Measurements from ENCODE around the gene RRAS2.
A peak's percentile ranks its signal among the peaks of the same experiment; 100 is the strongest.

- TF ChIP-seq, protein P1, sequence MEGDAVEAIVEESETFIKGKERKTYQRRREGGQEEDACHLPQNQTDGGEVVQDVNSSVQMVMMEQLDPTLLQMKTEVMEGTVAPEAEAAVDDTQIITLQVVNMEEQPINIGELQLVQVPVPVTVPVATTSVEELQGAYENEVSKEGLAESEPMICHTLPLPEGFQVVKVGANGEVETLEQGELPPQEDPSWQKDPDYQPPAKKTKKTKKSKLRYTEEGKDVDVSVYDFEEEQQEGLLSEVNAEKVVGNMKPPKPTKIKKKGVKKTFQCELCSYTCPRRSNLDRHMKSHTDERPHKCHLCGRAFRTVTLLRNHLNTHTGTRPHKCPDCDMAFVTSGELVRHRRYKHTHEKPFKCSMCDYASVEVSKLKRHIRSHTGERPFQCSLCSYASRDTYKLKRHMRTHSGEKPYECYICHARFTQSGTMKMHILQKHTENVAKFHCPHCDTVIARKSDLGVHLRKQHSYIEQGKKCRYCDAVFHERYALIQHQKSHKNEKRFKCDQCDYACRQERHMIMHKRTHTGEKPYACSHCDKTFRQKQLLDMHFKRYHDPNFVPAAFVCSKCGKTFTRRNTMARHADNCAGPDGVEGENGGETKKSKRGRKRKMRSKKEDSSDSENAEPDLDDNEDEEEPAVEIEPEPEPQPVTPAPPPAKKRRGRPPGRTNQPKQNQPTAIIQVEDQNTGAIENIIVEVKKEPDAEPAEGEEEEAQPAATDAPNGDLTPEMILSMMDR (IDR thresholded peaks at IDR 0.05; ENCODE audit: low read length) = peak; percentile 29
- TF ChIP-seq EZH2 (optimal IDR thresholded peaks at IDR 0.05; ENCODE audit: low read depth, low read length) = no peak
These were observed 126.3 kb downstream of the RRAS2 start for GRCh38 chr11:14232652-14233051.
